ENCODE data around the gene GJA1.

GRCh38 chr6:121450242-121450641 lies 14.8 kb downstream of the GJA1 start:
- TF ChIP-seq POLR2A (IDR thresholded peaks at IDR 0.05), result no peak
- TF ChIP-seq, protein P1, sequence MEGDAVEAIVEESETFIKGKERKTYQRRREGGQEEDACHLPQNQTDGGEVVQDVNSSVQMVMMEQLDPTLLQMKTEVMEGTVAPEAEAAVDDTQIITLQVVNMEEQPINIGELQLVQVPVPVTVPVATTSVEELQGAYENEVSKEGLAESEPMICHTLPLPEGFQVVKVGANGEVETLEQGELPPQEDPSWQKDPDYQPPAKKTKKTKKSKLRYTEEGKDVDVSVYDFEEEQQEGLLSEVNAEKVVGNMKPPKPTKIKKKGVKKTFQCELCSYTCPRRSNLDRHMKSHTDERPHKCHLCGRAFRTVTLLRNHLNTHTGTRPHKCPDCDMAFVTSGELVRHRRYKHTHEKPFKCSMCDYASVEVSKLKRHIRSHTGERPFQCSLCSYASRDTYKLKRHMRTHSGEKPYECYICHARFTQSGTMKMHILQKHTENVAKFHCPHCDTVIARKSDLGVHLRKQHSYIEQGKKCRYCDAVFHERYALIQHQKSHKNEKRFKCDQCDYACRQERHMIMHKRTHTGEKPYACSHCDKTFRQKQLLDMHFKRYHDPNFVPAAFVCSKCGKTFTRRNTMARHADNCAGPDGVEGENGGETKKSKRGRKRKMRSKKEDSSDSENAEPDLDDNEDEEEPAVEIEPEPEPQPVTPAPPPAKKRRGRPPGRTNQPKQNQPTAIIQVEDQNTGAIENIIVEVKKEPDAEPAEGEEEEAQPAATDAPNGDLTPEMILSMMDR (IDR thresholded peaks at IDR 0.05 in 4 of 5, conservative IDR thresholded peaks at IDR 0.05 in 1 of 5), result no peak
